Neural cell (in vitro differentiated cells): ENCODE data around the gene COL4A1.

Experiments
- EP300 ChIP-seq: fragments of 450-650 bp; conservative IDR thresholded peaks from 2 replicates; pipeline ENCODE4 v1.6.1; 2014; ENCODE audit warnings: antibody characterized with exemption, mild to moderate bottlenecking, moderate library complexity; ENCODE audit not compliant: poor library complexity, severe bottlenecking
- EZH2 ChIP-seq: fragments of 200-600, 300-800 bp; shearing (Covaris generic), sonication (generic); IDR thresholded peaks from 2 replicates; pipeline ENCODE4 v1.6.1; 2014; ENCODE audit warnings: antibody characterized with exemption, low read length, borderline replicate concordance, mild to moderate bottlenecking; ENCODE audit not compliant: insufficient read depth, poor library complexity, severe bottlenecking
- POLR2AphosphoS5 ChIP-seq: IDR thresholded peaks from 2 replicates; pipeline ENCODE4 v1.6.1; 2012
- SMC3 ChIP-seq: fragments of 450-650 bp; conservative IDR thresholded peaks from 2 replicates; pipeline ENCODE4 v1.6.1; 2014; ENCODE audit warnings: antibody characterized with exemption, mild to moderate bottlenecking, moderate library complexity; ENCODE audit not compliant: poor library complexity
- TF ChIP-seq, protein P1 (sequence below): fragments of 450-650 bp; IDR thresholded peaks from 2 replicates; pipeline ENCODE4 v1.5.1; 2014; ENCODE audit warnings: antibody characterized with exemption, mild to moderate bottlenecking, moderate library complexity; ENCODE audit not compliant: poor library complexity, severe bottlenecking

GRCh38 chr13:110271313-110271712, 35.6 kb downstream of the COL4A1 start:
- TF ChIP-seq, protein P1, sequence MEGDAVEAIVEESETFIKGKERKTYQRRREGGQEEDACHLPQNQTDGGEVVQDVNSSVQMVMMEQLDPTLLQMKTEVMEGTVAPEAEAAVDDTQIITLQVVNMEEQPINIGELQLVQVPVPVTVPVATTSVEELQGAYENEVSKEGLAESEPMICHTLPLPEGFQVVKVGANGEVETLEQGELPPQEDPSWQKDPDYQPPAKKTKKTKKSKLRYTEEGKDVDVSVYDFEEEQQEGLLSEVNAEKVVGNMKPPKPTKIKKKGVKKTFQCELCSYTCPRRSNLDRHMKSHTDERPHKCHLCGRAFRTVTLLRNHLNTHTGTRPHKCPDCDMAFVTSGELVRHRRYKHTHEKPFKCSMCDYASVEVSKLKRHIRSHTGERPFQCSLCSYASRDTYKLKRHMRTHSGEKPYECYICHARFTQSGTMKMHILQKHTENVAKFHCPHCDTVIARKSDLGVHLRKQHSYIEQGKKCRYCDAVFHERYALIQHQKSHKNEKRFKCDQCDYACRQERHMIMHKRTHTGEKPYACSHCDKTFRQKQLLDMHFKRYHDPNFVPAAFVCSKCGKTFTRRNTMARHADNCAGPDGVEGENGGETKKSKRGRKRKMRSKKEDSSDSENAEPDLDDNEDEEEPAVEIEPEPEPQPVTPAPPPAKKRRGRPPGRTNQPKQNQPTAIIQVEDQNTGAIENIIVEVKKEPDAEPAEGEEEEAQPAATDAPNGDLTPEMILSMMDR = no peak
- TF ChIP-seq POLR2AphosphoS5 = no peak
- TF ChIP-seq EP300 = no peak
- no peak for TF ChIP-seq EZH2
- no peak for TF ChIP-seq SMC3
